ENCODE data around the gene MRPL19. TPM values are rescaled to one million over a fixed set of nuclear protein-coding genes. Genes with fewer than 3 reads are reported as not detected.
"Not testable (repeated sequence)": the region's sequence is repeated elsewhere in the genome, so short reads cannot be mapped to it uniquely, and the experiment has no call there.

Gene MRPL19
- total RNA-seq, 2 donors from 2014 or later: 34.1 to 47.5 TPM

- WGBS: 88% methylated on average over 3 of the region's 3 CpGs
- TF ChIP-seq CTCF (IDR thresholded peaks at IDR 0.05) (no peak), POLR2AphosphoS5 (IDR thresholded peaks at IDR 0.05) (no peak), POLR2A (IDR thresholded peaks at IDR 0.05) (no peak)
- Histone ChIP-seq H3K27me3 (replicated peaks; ENCODE audit: insufficient read depth) (no peaks in the 10 kb centered on the region), H3K4me1 (replicated peaks) (no peaks in the 10 kb centered on the region), H3K9me3 (no peaks in the 10 kb centered on the region), H3K4me3 (no peak overlapping the region), H3K36me3 (no peaks in the 10 kb centered on the region), H3K27ac (no peak overlapping the region)
- intact Hi-C loops (cut with DNase I): no loop called here
- DNase-seq (ENCODE audit: low spot score): no peak
Observed at GRCh38 chr2:75707901-75708300, 61.3 kb downstream of the MRPL19 start.

- WGBS: 45% methylated on average over 3 of the region's 3 CpGs
- H3K27me3 ChIP-seq (replicated peaks; ENCODE audit: insufficient read depth): no peaks in the 10 kb centered on the region
- no peaks in the 10 kb centered on the region for H3K36me3 ChIP-seq
- no peaks in the 10 kb centered on the region for H3K9me3 ChIP-seq
- no peaks in the 10 kb centered on the region for H3K4me1 ChIP-seq (replicated peaks)
- peak overlapping the region in 1 of 2 donors; percentile 58 for H3K4me3 ChIP-seq
- TF ChIP-seq POLR2A (IDR thresholded peaks at IDR 0.05) (no peak), CTCF (IDR thresholded peaks at IDR 0.05) (no peak), POLR2AphosphoS5 (IDR thresholded peaks at IDR 0.05) (no peak)
- intact Hi-C loops (cut with DNase I): no loop called here
- no peak for DNase-seq (ENCODE audit: low spot score)
- H3K27ac ChIP-seq: no peak overlapping the region
Observed at GRCh38 chr2:75709297-75709696, 62.7 kb downstream of the MRPL19 start.

GRCh38 chr2:75710220-75710576, 63.6 kb downstream of the MRPL19 start:
- Histone ChIP-seq H3K36me3 (no peaks in the 10 kb centered on the region), H3K27ac (peak overlapping the region; percentile 90 to 93), H3K4me1 (replicated peaks) (no peaks in the 10 kb centered on the region), H3K4me3 (peak overlapping the region; percentile 58 to 70), H3K9me3 (no peaks in the 10 kb centered on the region), H3K27me3 (replicated peaks; ENCODE audit: insufficient read depth) (no peaks in the 10 kb centered on the region)
- WGBS: under 1% methylated on average over 12 of the region's 12 CpGs
- TF ChIP-seq POLR2AphosphoS5 (IDR thresholded peaks at IDR 0.05): no peak
- TF ChIP-seq CTCF (IDR thresholded peaks at IDR 0.05): no peak
- no peak for TF ChIP-seq POLR2A (IDR thresholded peaks at IDR 0.05)
- DNase-seq (ENCODE audit: low spot score): no peak
- intact Hi-C loops (cut with DNase I): no loop called here

GRCh38 chr2:75710577-75711253, 64.1 kb downstream of the MRPL19 start, which contains the start of gene GCFC2:
TSS of gene GCFC2 (minus strand) at chr2:75710915. CDS start at chr2:75710855, 60 bp downstream.
- peak; percentile 88 for DNase-seq (ENCODE audit: low spot score)
- no peaks in the 10 kb centered on the region for H3K4me1 ChIP-seq (replicated peaks)
- no peaks in the 10 kb centered on the region for H3K36me3 ChIP-seq
- H3K27me3 ChIP-seq (replicated peaks; ENCODE audit: insufficient read depth): no peaks in the 10 kb centered on the region
- TF ChIP-seq CTCF (IDR thresholded peaks at IDR 0.05): peak in 3 of 4 experiments; percentile 36 to 51 (median 47)
- peak; percentile 43 for TF ChIP-seq POLR2A (IDR thresholded peaks at IDR 0.05)
- peak; percentile 62 for TF ChIP-seq POLR2AphosphoS5 (IDR thresholded peaks at IDR 0.05)
- peak within 1 kb of the TSS; percentile 58 to 70 for H3K4me3 ChIP-seq
- intact Hi-C loops (cut with DNase I): no loop called here
- WGBS: 3% methylated on average over 42 of the region's 66 CpGs
- no peaks in the 10 kb centered on the region for H3K9me3 ChIP-seq
- H3K27ac ChIP-seq: peak within 1 kb of the TSS; percentile 90 to 93

GRCh38 chr2:75711590-75711989, 65.0 kb downstream of the MRPL19 start:
- H3K27me3 ChIP-seq (replicated peaks; ENCODE audit: insufficient read depth); H3K4me1 ChIP-seq (replicated peaks); intact Hi-C loops (cut with DNase I); DNase-seq (ENCODE audit: low spot score); H3K36me3 ChIP-seq; H3K4me3 ChIP-seq; H3K9me3 ChIP-seq: not testable (repeated sequence)
- WGBS: 97% methylated on average over 13 of the region's 31 CpGs
- H3K27ac ChIP-seq: peak overlapping the region in 1 of 2 donors; percentile 90
